ENCODE measurements around the gene CD40.

DNA sequence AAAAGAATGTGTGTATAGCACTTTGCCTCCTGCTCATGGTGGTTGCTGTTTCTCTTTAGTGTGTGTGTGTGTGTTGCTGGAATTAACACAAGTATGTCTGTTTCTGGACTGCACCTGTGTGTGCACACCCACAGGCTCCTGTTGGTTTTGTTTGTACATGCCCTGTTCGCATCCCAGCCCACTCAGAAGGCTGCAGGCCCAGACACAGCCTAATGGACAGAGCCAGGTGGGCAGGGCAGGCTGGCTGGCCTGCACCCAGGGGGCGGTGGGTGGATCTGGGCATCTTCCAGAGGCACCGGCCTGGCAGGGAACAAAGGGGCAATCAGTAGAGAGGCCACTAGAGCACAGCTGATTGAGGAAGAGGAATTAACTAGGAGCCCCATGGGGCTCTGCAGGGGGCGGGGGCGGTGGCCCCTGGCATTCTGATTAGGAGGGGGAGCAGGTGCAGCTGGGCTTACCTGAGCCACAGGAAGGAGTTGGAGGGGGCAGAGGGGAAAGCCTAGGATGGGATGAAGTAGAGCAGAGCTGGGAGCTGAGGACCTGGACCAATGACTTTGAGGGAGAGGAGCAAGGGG, 21.9 kb downstream of the CD40 start:
- TF ChIP-seq CTCF (IDR thresholded peaks at IDR 0.05 in 4 of 5, conservative IDR thresholded peaks at IDR 0.05 in 1 of 5) (no peak), POLR2A (IDR thresholded peaks at IDR 0.05) (no peak)

Data from gastrocnemius medialis (tissue), 4 donors.